Measurements from ENCODE around the gene DTHD1. TPM values are rescaled to one million over a fixed set of nuclear protein-coding genes. Genes with fewer than 3 reads are reported as not detected.
A peak's percentile ranks its signal among the peaks of the same experiment; 100 is the strongest.

The DTHD1 gene
- 1 to 10 TPM in 1 of 4 donors, under 1 TPM in 3; 0.19 to 1.0 (median 0.30) TPM for total RNA-seq

- Histone ChIP-seq H3K27me3 (no peaks in the 10 kb centered on the region), H3K4me1 (peaks cover 0 to 43% (median 7%) of the 10 kb centered on the region in 3 donors), H3K27ac (peak within 1 kb of the TSS; percentile 16 to 59 (median 48)), H3K36me3 (no peaks in the 10 kb centered on the region), H3K9me3 (no peaks in the 10 kb centered on the region), H3K4me3 (no peak within 1 kb of the TSS)
- intact Hi-C loops (cut with DNase I), result no loop called here
- DNase-seq, result no peak
- TF ChIP-seq POLR2A (IDR thresholded peaks at IDR 0.05), result no peak
- TF ChIP-seq, protein P1, sequence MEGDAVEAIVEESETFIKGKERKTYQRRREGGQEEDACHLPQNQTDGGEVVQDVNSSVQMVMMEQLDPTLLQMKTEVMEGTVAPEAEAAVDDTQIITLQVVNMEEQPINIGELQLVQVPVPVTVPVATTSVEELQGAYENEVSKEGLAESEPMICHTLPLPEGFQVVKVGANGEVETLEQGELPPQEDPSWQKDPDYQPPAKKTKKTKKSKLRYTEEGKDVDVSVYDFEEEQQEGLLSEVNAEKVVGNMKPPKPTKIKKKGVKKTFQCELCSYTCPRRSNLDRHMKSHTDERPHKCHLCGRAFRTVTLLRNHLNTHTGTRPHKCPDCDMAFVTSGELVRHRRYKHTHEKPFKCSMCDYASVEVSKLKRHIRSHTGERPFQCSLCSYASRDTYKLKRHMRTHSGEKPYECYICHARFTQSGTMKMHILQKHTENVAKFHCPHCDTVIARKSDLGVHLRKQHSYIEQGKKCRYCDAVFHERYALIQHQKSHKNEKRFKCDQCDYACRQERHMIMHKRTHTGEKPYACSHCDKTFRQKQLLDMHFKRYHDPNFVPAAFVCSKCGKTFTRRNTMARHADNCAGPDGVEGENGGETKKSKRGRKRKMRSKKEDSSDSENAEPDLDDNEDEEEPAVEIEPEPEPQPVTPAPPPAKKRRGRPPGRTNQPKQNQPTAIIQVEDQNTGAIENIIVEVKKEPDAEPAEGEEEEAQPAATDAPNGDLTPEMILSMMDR (IDR thresholded peaks at IDR 0.05), result no peak
- 60 to 63% methylated on average over 5 of the region's 5 CpGs for WGBS, 2 donors
Measured at GRCh38 chr4:36281384-36282106, at the start of gene DTHD1. DTHD1 (plus strand) TSS chr4:36281616; CDS start chr4:36281759, 143 bp downstream.

DNA sequence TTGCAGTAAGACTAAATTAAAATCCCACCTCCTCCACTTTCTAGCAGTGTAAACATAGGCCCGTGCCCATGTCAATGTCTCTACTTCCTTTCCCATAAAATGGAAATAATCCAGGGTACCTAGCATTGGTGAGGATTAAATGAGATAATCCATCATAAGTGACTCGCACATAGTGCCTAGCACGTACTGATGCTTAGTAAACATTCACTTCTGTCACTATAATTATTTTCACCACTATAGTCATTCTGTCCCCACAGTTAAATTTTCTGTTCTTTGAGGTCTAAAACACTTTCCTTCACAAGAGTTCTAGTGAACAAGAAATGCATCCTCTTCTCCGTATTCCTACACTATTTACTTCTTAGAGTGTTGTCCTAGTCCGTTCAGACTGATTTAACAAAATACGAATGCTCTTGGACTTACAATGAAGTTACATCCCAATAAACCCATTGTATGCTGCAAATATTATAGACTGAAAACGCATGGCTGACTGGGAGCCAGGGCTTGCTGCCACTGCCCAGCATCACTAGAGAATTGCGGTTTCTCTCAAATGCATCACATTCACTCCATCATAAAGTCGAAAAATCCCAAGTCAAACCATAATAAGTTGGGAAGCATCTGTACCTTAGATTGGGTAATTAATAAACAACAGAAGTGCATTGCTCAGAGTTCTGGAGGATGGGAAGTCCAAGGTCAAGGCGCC, 47.7 kb upstream of the DTHD1 start:
- H3K27me3 ChIP-seq, result no peaks in the 10 kb centered on the region
- DNase-seq, result no peak
- 81 to 86% methylated on average over 10 of the region's 10 CpGs for WGBS, 2 donors
- H3K9me3 ChIP-seq, result no peaks in the 10 kb centered on the region
- TF ChIP-seq, protein P1 (IDR thresholded peaks at IDR 0.05), result no peak
- no peak for TF ChIP-seq POLR2A (IDR thresholded peaks at IDR 0.05)
- peaks cover 0 to 19% (median 0%) of the 10 kb centered on the region in 3 donors for H3K4me1 ChIP-seq
- no peak overlapping the region for H3K27ac ChIP-seq
- intact Hi-C loops (cut with DNase I), result no loop called here
- H3K4me3 ChIP-seq, result no peak overlapping the region
- peaks cover 0 to 12% (median 0%) of the 10 kb centered on the region in 3 donors for H3K36me3 ChIP-seq

DNA sequence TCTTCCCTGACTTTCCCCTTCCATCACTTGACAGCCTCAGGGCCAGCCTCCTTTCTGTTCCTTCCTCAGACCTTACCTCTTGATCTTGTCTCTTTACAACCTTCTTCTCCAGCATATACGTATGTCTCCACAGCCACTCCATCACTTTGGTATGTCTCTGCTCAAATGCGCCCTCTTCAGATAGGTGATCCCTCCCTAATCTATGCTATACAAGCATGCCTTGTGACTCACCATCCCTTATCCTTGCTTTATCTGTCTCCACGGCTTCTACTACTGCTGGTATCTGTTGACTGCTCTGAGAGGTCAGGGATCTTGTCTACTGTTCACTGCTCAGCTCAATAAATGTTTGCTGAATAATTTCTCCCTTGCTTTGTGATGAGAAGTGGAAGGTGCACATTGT, 46.1 kb upstream of the DTHD1 start:
- 54 to 56% methylated on average over 3 of the region's 3 CpGs for whole genome bisulfite sequencing, 2 donors
- Histone ChIP-seq H3K4me3 (no peak overlapping the region), H3K9me3 (no peaks in the 10 kb centered on the region), H3K36me3 (peaks cover 0 to 7% (median 0%) of the 10 kb centered on the region in 3 donors), H3K4me1 (peaks cover 0 to 22% (median under 1%) of the 10 kb centered on the region in 3 donors), H3K27me3 (no peaks in the 10 kb centered on the region), H3K27ac (no peak overlapping the region)
- DNase-seq, result no peak
- TF ChIP-seq, protein P1 (IDR thresholded peaks at IDR 0.05), result no peak
- intact Hi-C loops (cut with DNase I), result no loop called here

DNA sequence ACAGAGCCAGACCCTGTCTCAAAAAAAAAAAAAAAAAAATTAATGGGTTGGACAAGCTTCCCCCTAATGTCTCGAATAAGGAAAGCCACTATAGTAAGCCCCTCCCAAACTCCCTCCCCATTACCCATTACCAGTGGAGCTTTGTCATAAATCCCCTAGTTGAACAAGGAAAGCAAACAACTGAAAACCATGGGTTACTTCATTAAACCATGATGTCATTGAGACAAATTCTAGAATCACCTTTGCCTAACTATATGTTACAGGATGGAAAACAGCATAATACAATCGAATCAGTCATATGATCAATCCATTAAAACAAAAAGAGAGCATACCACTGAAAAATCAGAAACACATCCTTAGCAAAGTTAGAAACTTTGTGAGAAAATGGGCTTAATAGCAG, 45.3 kb upstream of the DTHD1 start:
- H3K4me3 ChIP-seq, result no peak overlapping the region
- 87 to 93% methylated on average over 2 of the region's 2 CpGs for WGBS, 2 donors
- H3K27me3 ChIP-seq, result no peaks in the 10 kb centered on the region
- no peak overlapping the region for H3K27ac ChIP-seq
- no peak for TF ChIP-seq POLR2A (IDR thresholded peaks at IDR 0.05)
- TF ChIP-seq, protein P1 (IDR thresholded peaks at IDR 0.05), result no peak
- peaks cover 0 to 7% (median 0%) of the 10 kb centered on the region in 3 donors for H3K36me3 ChIP-seq
- intact Hi-C loops (cut with DNase I), result no loop called here
- peaks cover under 1 to 19% (median 4%) of the 10 kb centered on the region in 3 donors for H3K4me1 ChIP-seq
- no peak for DNase-seq
- no peaks in the 10 kb centered on the region for H3K9me3 ChIP-seq
